HepG2 (cell line): ENCODE data around the gene FUCA2. TPM values are rescaled to one million over a fixed set of nuclear protein-coding genes. Genes with fewer than 3 reads are reported as not detected.

Source experiments
- BHLHE40 ChIP-seq: IDR thresholded peaks from 2 replicates; pipeline ENCODE4 v1.6.1; 2011; ENCODE audit warnings: low read length, improper control_type of control experiment
- HBP1 ChIP-seq: IDR thresholded peaks from 2 replicates; pipeline ENCODE4 v1.6.1; 2016; ENCODE audit warnings: low read depth, control low read depth
- HCFC1 ChIP-seq: fragments of 150-350 bp; IDR thresholded peaks from 2 replicates; pipeline ENCODE4 v1.6.1; 2014; ENCODE audit warnings: low read depth, low read length
- KDM1A ChIP-seq: IDR thresholded peaks from 2 replicates; pipeline ENCODE4 v1.6.1; 2016; ENCODE audit warnings: missing compliant biosample characterization
- NR2C2 ChIP-seq: sonication (generic); formaldehyde crosslinking; IDR thresholded peaks from 2 replicates; pipeline ENCODE4 v1.4.0; 2020; ENCODE audit warnings: missing genetic modification reagents, mild to moderate bottlenecking, moderate library complexity, borderline replicate concordance
- NR2F6 ChIP-seq, 2 experiments: IDR thresholded peaks; 2 replicates each; pipeline ENCODE4 v1.6.1; 2016; ENCODE audit warnings: antibody characterized with exemption in 1 of 2, mild to moderate bottlenecking in 1 of 2
- POLR2G ChIP-seq: fragments of 200-400 bp; formaldehyde crosslinking; IDR thresholded peaks from 2 replicates; pipeline ENCODE4 v1.6.1; 2018; ENCODE audit warnings: mild to moderate bottlenecking, low read depth, low read length, moderate library complexity
- SPEN ChIP-seq: sonication (generic); formaldehyde crosslinking; IDR thresholded peaks from 2 replicates; pipeline ENCODE4 v1.5.1; 2020; ENCODE audit warnings: low read depth, mild to moderate bottlenecking, missing genetic modification reagents
- SRSF1 ChIP-seq: fragments of 200-400 bp; formaldehyde crosslinking; optimal IDR thresholded peaks from 2 replicates; pipeline ENCODE3; 2017; ENCODE audit warnings: mild to moderate bottlenecking, low read depth, low read length, moderate library complexity
- SRSF9 ChIP-seq: fragments of 200-400 bp; formaldehyde crosslinking; IDR thresholded peaks from 2 replicates; pipeline ENCODE4 v1.6.1; 2018; ENCODE audit warnings: borderline replicate concordance, mild to moderate bottlenecking, low read depth, low read length; ENCODE audit not compliant: insufficient read depth, poor library complexity, severe bottlenecking
- THAP7 ChIP-seq: sonication (generic); formaldehyde crosslinking; IDR thresholded peaks from 2 replicates; pipeline ENCODE4 v1.8.1; 2023; ENCODE audit warnings: mild to moderate bottlenecking, missing genetic modification reagents
- UBTF ChIP-seq: sonication (generic); formaldehyde crosslinking; IDR thresholded peaks from 2 replicates; pipeline ENCODE4 v1.4.0; 2020; ENCODE audit warnings: mild to moderate bottlenecking, missing genetic modification reagents
- ZBTB43 ChIP-seq: sonication (generic); formaldehyde crosslinking; conservative IDR thresholded peaks from 2 replicates; pipeline ENCODE4 v1.4.0; 2020; ENCODE audit warnings: missing genetic modification reagents
- ZNF138 ChIP-seq: sonication (generic); formaldehyde crosslinking; IDR thresholded peaks from 2 replicates; pipeline ENCODE4 v1.5.0; 2020; ENCODE audit warnings: mild to moderate bottlenecking, low read depth, missing genetic modification reagents
- ZNF180 ChIP-seq: sonication (generic); formaldehyde crosslinking; IDR thresholded peaks from 2 replicates; pipeline ENCODE4 v1.4.0; 2020; ENCODE audit warnings: low read depth, missing genetic modification reagents, borderline replicate concordance
- ZNF788 ChIP-seq: sonication (generic); formaldehyde crosslinking; IDR thresholded peaks from 2 replicates; pipeline ENCODE4 v1.5.0; 2020; ENCODE audit warnings: mild to moderate bottlenecking, missing genetic modification reagents, borderline replicate concordance
- ZNF839 ChIP-seq: sonication (generic); formaldehyde crosslinking; IDR thresholded peaks from 2 replicates; pipeline ENCODE4 v1.4.0; 2020; ENCODE audit warnings: missing genetic modification reagents, mild to moderate bottlenecking, borderline replicate concordance
- ZZZ3 ChIP-seq: sonication (generic); formaldehyde crosslinking; IDR thresholded peaks from 2 replicates; pipeline ENCODE4 v1.4.0; 2020; ENCODE audit warnings: missing genetic modification reagents, mild to moderate bottlenecking, borderline replicate concordance
- polyA plus RNA-seq, 8 experiments: library from polyadenylated mRNA; depleted of rRNA in 3 of 8; stranded (reverse) in 7 of 8; unstranded in 1 of 8; fragments of >200 nt; fragmentation: Illumina TruSeq in 4 of 8; extraction: Trizol in 4 of 8; gene quantifications; 2 replicates each; pipeline versions ENCODE4 v1.2.1 to v1.2.3, GENCODE V29; 2011 to 2016; ENCODE audit warnings: low read depth in 4 of 8, missing spikeins in 1 of 8, mixed read lengths in 1 of 8; ENCODE audit not compliant: insufficient read depth in 1 of 8
- total RNA-seq, 5 experiments: library from RNA; depleted of rRNA; stranded (reverse); fragments of >200 nt; fragmentation: Illumina TruSeq; extraction: Trizol; gene quantifications; 2 replicates each; pipeline ENCODE4 v1.2.3, GENCODE V29; 2016; ENCODE audit warnings: low read depth in 1 of 5

The FUCA2 gene
- total and polyA plus RNA-seq, 2 of the 13 experiments (the other 11 are each of a cell fraction or from before 2014, with no cell fraction given): 87.4 to 144 TPM

GRCh38 chr6:143536866-143537691, 25.6 kb upstream of the FUCA2 start (continued):
- TF ChIP-seq HBP1 (CRISPR knock-in tag): no peak
- peak; percentile 84 for TF ChIP-seq UBTF (CRISPR knock-in tag)
- no peak for TF ChIP-seq NR2C2 (CRISPR knock-in tag)
- TF ChIP-seq KDM1A: peak; percentile 58; the same call in 1 of the 2 replicates
- no peak for TF ChIP-seq ZBTB43 (CRISPR knock-in tag)
- no peak for TF ChIP-seq BHLHE40
- no peak for TF ChIP-seq HCFC1
- peak; percentile 71; the same call in 1 of the 2 replicates for TF ChIP-seq ZNF788 (CRISPR knock-in tag)
- peak; percentile 11 for TF ChIP-seq SRSF1
- no peak for TF ChIP-seq NR2F6 (IDR thresholded peaks at IDR 0.05)
- no peak for TF ChIP-seq NR2F6 (CRISPR knock-in tag; IDR thresholded peaks at IDR 0.05)
- no peak for TF ChIP-seq SRSF9
- 0 out of 2 replicates have a peak, but pooled peaks have one; percentile 16 for TF ChIP-seq ZNF138 (CRISPR knock-in tag)
- TF ChIP-seq ZZZ3 (CRISPR knock-in tag): no peak
- TF ChIP-seq ZNF839 (CRISPR knock-in tag): no peak
- TF ChIP-seq POLR2G: no peak
- TF ChIP-seq THAP7 (CRISPR knock-in tag): no peak
- TF ChIP-seq SPEN (CRISPR knock-in tag): peak; percentile 47; the same call in 1 of the 2 replicates
- no peak for TF ChIP-seq ZNF180 (CRISPR knock-in tag)
